ENCODE data around the gene GPRC5D. TPM values are rescaled to one million over a fixed set of nuclear protein-coding genes. Genes with fewer than 3 reads are reported as not detected.

GPRC5D gene
- total RNA-seq, 1 experiment from 2014 or later: not detected

Other genes with a start within 250 kb of the GPRC5D start
- gene CDKN1B, start 234.8 kb downstream of the GPRC5D start, total RNA-seq (2014; rRNA removed; shearing (Covaris generic); ENCODE audit: low replicate concordance): 35.1 and 57.9 TPM in 2 replicates
- gene APOLD1, start 166.5 kb downstream of the GPRC5D start, total RNA-seq (2014; rRNA removed; shearing (Covaris generic); ENCODE audit: low replicate concordance): 21.4 and 27.1 TPM in 2 replicates
- 105 and 122 TPM in 2 replicates for gene DDX47, start 138.8 kb downstream of the GPRC5D start, total RNA-seq (2014; rRNA removed; shearing (Covaris generic); ENCODE audit: low replicate concordance)
- gene GPRC5A, start 60.6 kb downstream of the GPRC5D start, total RNA-seq (2014; rRNA removed; shearing (Covaris generic); ENCODE audit: low replicate concordance): 11.0 and 24.5 TPM in 2 replicates
- gene HEBP1, start 48.1 kb upstream of the GPRC5D start, total RNA-seq (2014; rRNA removed; shearing (Covaris generic); ENCODE audit: low replicate concordance): 5.6 and 16.1 TPM in 2 replicates
- 0.20 and 2.4 TPM in 2 replicates for gene FAM234B, start 92.2 kb upstream of the GPRC5D start, total RNA-seq (2014; rRNA removed; shearing (Covaris generic); ENCODE audit: low replicate concordance)
- gene GSG1, start 151.5 kb upstream of the GPRC5D start, total RNA-seq (2014; rRNA removed; shearing (Covaris generic); ENCODE audit: low replicate concordance): 0.33 TPM in 1 of 2 replicates, not detected in the other
- gene EMP1, start 244.6 kb upstream of the GPRC5D start, total RNA-seq (2014; rRNA removed; shearing (Covaris generic); ENCODE audit: low replicate concordance): 55.7 and 326 TPM in 2 replicates